ENCODE results near the gene ZC2HC1C. TPM values are rescaled to one million over a fixed set of nuclear protein-coding genes. Genes with fewer than 3 reads are reported as not detected.

Gene ZC2HC1C, protein sequence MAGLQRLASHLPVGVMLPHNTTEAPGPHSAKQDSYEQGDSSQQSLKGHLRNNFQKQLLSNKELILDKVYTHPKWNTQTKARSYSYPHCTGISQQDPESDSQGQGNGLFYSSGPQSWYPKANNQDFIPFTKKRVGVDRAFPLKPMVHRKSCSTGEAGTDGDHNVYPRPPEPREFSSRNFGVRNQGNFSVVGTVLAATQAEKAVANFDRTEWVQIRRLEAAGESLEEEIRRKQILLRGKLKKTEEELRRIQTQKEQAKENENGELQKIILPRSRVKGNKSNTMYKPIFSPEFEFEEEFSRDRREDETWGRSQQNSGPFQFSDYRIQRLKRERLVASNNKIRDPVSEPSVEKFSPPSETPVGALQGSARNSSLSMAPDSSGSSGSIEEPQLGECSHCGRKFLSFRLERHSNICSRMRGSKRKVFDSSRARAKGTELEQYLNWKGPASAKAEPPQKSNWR
- total RNA-seq: 1.1 and 1.2 TPM in 2 replicates

DNA sequence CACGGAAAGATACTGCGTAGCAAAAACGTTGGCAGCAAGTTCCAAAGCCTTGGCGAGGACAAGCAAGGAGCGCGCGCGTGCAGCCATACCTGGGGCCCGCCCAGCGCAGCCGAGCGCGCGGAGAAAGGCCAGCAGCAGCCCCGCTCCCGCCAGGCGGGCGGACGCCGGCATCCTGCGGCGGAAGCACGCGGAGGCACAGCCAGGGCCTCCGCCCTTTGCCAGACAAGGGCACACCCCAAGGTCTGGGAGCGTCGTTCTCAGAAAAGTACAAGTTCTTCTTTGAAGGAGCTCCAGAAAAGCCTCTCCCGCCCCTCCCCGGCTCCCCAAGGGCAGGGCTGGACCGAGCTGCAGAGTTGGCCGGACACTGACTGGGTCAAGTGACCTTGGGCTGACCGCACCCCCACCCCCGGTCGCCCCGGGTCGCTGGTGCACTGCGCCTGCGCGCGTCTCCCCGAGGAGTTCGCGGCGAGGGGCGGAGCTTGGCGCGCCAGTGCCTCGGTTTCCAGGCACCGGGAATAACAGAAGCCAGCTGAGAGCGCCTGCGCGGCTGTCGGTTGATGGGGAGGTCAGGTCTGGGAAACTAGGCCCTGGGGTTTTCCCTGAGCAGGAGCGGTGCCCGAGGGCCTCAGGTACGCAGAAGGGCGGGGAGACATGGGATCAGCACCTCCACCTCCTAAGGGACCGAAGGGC lies at the start of gene ZC2HC1C:
ZC2HC1C (plus strand) TSS at position 521 of the 690 bp plus-strand sequence. CDS start 933 bp downstream, outside the sequence.
- Histone ChIP-seq H3K27ac (ENCODE audit: low read depth, low read length) (peak within 1 kb of the TSS; percentile 71), H3K9me3 (ENCODE audit: low read depth, low read length) (no peaks in the 10 kb centered on the region), H3K4me3 (ENCODE audit: insufficient read depth, low read length) (peak within 1 kb of the TSS; percentile 77)

DNA sequence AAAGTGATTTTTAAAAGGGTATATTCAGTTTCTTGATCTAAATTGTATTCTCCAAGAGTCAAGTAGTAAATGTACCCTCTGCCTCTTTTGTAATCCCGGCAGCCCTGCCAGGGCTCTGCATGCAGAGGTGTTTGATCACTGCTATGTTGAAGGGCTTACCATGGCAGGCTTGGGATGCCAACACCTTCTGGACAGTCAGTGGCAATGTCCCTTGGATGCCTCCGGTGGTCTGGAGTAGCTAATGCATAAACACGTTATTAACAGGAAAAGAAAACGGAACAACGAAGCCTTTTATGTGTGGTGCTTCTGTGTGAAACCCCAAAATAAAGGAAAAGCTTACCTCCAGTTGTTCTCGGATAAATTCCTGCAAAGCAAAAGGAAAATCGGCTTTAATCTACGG lies 46.8 kb upstream of the ZC2HC1C start:
- DNase-seq (ENCODE audit: insufficient read length, low spot score, missing footprints): no peak
- Histone ChIP-seq H3K4me3 (ENCODE audit: insufficient read depth, low read length) (no peak overlapping the region), H3K27ac (ENCODE audit: low read depth, low read length) (peak overlapping the region; percentile 2), H2AFZ (ENCODE audit: low read length) (no peak overlapping the region), H3K79me2 (ENCODE audit: insufficient read depth, low read length) (no peaks in the 10 kb centered on the region), H3K4me1 (ENCODE audit: insufficient read depth, low read length) (peaks cover 10% of the 10 kb centered on the region), H3K4me2 (ENCODE audit: insufficient read depth, low read length) (no peak overlapping the region), H3K27me3 (ENCODE audit: insufficient read depth, low read length) (no peaks in the 10 kb centered on the region), H3K9me3 (ENCODE audit: low read depth, low read length) (no peaks in the 10 kb centered on the region), H4K20me1 (ENCODE audit: insufficient read depth, low read length) (peaks cover 4% of the 10 kb centered on the region), H3K36me3 (ENCODE audit: insufficient read depth, low read length) (peaks cover 53% of the 10 kb centered on the region)
- TF ChIP-seq, protein P1, sequence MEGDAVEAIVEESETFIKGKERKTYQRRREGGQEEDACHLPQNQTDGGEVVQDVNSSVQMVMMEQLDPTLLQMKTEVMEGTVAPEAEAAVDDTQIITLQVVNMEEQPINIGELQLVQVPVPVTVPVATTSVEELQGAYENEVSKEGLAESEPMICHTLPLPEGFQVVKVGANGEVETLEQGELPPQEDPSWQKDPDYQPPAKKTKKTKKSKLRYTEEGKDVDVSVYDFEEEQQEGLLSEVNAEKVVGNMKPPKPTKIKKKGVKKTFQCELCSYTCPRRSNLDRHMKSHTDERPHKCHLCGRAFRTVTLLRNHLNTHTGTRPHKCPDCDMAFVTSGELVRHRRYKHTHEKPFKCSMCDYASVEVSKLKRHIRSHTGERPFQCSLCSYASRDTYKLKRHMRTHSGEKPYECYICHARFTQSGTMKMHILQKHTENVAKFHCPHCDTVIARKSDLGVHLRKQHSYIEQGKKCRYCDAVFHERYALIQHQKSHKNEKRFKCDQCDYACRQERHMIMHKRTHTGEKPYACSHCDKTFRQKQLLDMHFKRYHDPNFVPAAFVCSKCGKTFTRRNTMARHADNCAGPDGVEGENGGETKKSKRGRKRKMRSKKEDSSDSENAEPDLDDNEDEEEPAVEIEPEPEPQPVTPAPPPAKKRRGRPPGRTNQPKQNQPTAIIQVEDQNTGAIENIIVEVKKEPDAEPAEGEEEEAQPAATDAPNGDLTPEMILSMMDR (IDR thresholded peaks at IDR 0.05; ENCODE audit: extremely low read depth, low read depth, low read length): peak; percentile 31

More for the DNA sequence above, at the start of gene ZC2HC1C:
- peaks cover 4% of the 10 kb centered on the region for H3K4me1 ChIP-seq (ENCODE audit: insufficient read depth, low read length)
- peak within 1 kb of the TSS; percentile 91 for H2AFZ ChIP-seq (ENCODE audit: low read length)
- H3K27me3 ChIP-seq (ENCODE audit: insufficient read depth, low read length): no peaks in the 10 kb centered on the region
- peak; percentile 93 for DNase-seq (ENCODE audit: insufficient read length, low spot score, missing footprints)
- no peaks in the 10 kb centered on the region for H4K20me1 ChIP-seq (ENCODE audit: insufficient read depth, low read length)
- TF ChIP-seq, protein P1 (IDR thresholded peaks at IDR 0.05; ENCODE audit: extremely low read depth, low read depth, low read length): no peak
- H3K36me3 ChIP-seq (ENCODE audit: insufficient read depth, low read length): no peaks in the 10 kb centered on the region
- peaks cover 2% of the 10 kb centered on the region for H3K79me2 ChIP-seq (ENCODE audit: insufficient read depth, low read length)
- H3K4me2 ChIP-seq (ENCODE audit: insufficient read depth, low read length): peak within 1 kb of the TSS; percentile 87

DNA sequence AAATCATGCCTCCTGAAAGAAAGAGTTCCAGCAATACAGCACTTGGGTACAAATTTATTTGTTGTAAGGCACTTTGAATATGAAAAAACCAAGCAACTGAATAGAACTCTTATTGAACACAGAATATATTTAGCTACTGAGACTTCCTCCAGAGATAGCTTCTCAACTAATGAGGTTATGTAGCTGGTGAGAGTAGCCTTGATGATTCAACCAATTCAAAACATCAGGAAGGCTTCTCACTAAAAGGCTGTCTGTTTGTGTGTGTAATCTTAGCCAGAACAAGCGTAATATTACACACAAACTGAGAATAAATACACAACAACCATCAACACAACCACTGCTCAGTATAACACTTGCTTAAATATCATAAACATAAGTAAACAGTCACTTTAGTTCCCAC lies 46.3 kb upstream of the ZC2HC1C start:
- peak overlapping the region; percentile 2 for H3K27ac ChIP-seq (ENCODE audit: low read depth, low read length)
- no peak for DNase-seq (ENCODE audit: insufficient read length, low spot score, missing footprints)
- TF ChIP-seq, protein P1 (IDR thresholded peaks at IDR 0.05; ENCODE audit: extremely low read depth, low read depth, low read length): no peak
- peaks cover 51% of the 10 kb centered on the region for H3K36me3 ChIP-seq (ENCODE audit: insufficient read depth, low read length)
- peaks cover 10% of the 10 kb centered on the region for H3K4me1 ChIP-seq (ENCODE audit: insufficient read depth, low read length)
- H3K9me3 ChIP-seq (ENCODE audit: low read depth, low read length): no peaks in the 10 kb centered on the region
- H4K20me1 ChIP-seq (ENCODE audit: insufficient read depth, low read length): peaks cover 4% of the 10 kb centered on the region
- H3K27me3 ChIP-seq (ENCODE audit: insufficient read depth, low read length): no peaks in the 10 kb centered on the region
- H2AFZ ChIP-seq (ENCODE audit: low read length): no peak overlapping the region
- no peak overlapping the region for H3K4me3 ChIP-seq (ENCODE audit: insufficient read depth, low read length)
- no peaks in the 10 kb centered on the region for H3K79me2 ChIP-seq (ENCODE audit: insufficient read depth, low read length)
- H3K4me2 ChIP-seq (ENCODE audit: insufficient read depth, low read length): no peak overlapping the region

DNA sequence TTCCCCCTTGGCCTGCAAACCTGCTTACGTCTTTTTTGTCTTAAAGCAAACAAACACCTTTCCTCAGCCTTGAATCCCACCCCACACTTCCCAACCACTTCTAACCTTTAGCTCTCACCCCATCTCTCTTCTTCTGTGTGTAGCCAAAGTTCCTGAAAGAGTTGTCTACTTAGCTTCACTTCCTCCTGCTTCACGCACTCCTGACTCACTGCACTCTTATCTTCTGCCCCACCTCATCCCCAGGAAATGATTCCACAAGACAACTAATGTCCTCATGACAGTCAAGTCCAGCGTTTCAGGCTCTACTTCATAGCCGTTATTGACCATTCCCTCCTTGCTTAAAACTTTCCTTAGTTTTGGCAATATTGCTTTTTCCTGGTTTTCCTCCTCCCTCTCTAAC lies 44.4 kb upstream of the ZC2HC1C start:
- Histone ChIP-seq H3K79me2 (ENCODE audit: insufficient read depth, low read length) (no peaks in the 10 kb centered on the region), H3K4me3 (ENCODE audit: insufficient read depth, low read length) (no peak overlapping the region)

More for the DNA sequence above, 44.4 kb upstream of the ZC2HC1C start:
- no peak for DNase-seq (ENCODE audit: insufficient read length, low spot score, missing footprints)
- Histone ChIP-seq H3K4me1 (ENCODE audit: insufficient read depth, low read length) (peaks cover 10% of the 10 kb centered on the region), H3K27ac (ENCODE audit: low read depth, low read length) (peak overlapping the region; percentile 49), H4K20me1 (ENCODE audit: insufficient read depth, low read length) (peaks cover 4% of the 10 kb centered on the region), H3K27me3 (ENCODE audit: insufficient read depth, low read length) (no peaks in the 10 kb centered on the region), H3K9me3 (ENCODE audit: low read depth, low read length) (no peaks in the 10 kb centered on the region), H3K4me2 (ENCODE audit: insufficient read depth, low read length) (peak overlapping the region; percentile 11), H3K36me3 (ENCODE audit: insufficient read depth, low read length) (peaks cover 40% of the 10 kb centered on the region), H2AFZ (ENCODE audit: low read length) (no peak overlapping the region)
- TF ChIP-seq, protein P1 (IDR thresholded peaks at IDR 0.05; ENCODE audit: extremely low read depth, low read depth, low read length): no peak

Measured in osteoblast (primary cell).